Activated T-helper 17 cell treated with anti-CD3 and anti-CD28 coated beads, Interleukin-2, amount 50 U/mL, for 72 hours (primary cell): ENCODE data around the gene TSHR. TPM values are rescaled to one million over a fixed set of nuclear protein-coding genes. Genes with fewer than 3 reads are reported as not detected.
"Not testable (repeated sequence)": the region's sequence is repeated elsewhere in the genome, so short reads cannot be mapped to it uniquely, and the experiment has no call there.

Experiments used
- ATAC-seq: fragments of 150-1000 bp; cut with Tn5 transposase; replicated peaks from 2 replicates; pipeline ENCODE4 v1.10.0; 2021; ENCODE audit warnings: mild to moderate bottlenecking, moderate library complexity
- H3K27ac Mint-ChIP-seq: one replicate; pipeline ENCODE4 v1.8.0; 2022; ENCODE audit warnings: mixed read lengths
- H3K27me3 Mint-ChIP-seq: one replicate; pipeline ENCODE4 v1.8.0; 2022; ENCODE audit warnings: mixed read lengths
- H3K36me3 Mint-ChIP-seq: one replicate; pipeline ENCODE4 v1.8.0; 2022; ENCODE audit warnings: low read depth, mild to moderate bottlenecking, mixed read lengths
- H3K4me1 Mint-ChIP-seq: one replicate; pipeline ENCODE4 v1.8.0; 2022; ENCODE audit warnings: mixed read lengths
- H3K4me3 Mint-ChIP-seq: one replicate; pipeline ENCODE4 v1.8.0; 2022; ENCODE audit warnings: mild to moderate bottlenecking, mixed read lengths
- H3K9me3 Mint-ChIP-seq: one replicate; pipeline ENCODE4 v1.8.0; 2022; ENCODE audit warnings: mixed read lengths
- total RNA-seq, 2 donors: library from RNA; stranded (reverse); gene quantifications; one replicate each; pipeline ENCODE4 v1.2.3, GENCODE V29; 2022

The TSHR gene
- total RNA-seq, 2 donors from 2014 or later: 0.50 TPM; not detected in 1

GRCh38 chr14:80996049-80996901, 40.9 kb downstream of the TSHR start:
- H3K27ac Mint-ChIP-seq: no peak overlapping the region
- no peak overlapping the region for H3K4me3 Mint-ChIP-seq
- H3K27me3 Mint-ChIP-seq: peaks cover 36% of the 10 kb centered on the region
- ATAC-seq: peak; percentile 94
- no peaks in the 10 kb centered on the region for H3K4me1 Mint-ChIP-seq
- no peaks in the 10 kb centered on the region for H3K9me3 Mint-ChIP-seq
- no peaks in the 10 kb centered on the region for H3K36me3 Mint-ChIP-seq

- peaks cover 30% of the 10 kb centered on the region for H3K27me3 Mint-ChIP-seq
- no peaks in the 10 kb centered on the region for H3K4me1 Mint-ChIP-seq
- no peak for ATAC-seq
- no peak overlapping the region for H3K4me3 Mint-ChIP-seq
- H3K9me3 Mint-ChIP-seq: no peaks in the 10 kb centered on the region
- H3K36me3 Mint-ChIP-seq: no peaks in the 10 kb centered on the region
- no peak overlapping the region for H3K27ac Mint-ChIP-seq
Measured at GRCh38 chr14:81001447-81001846, 46.0 kb downstream of the TSHR start.

- no peak overlapping the region for H3K4me3 Mint-ChIP-seq
- H3K9me3 Mint-ChIP-seq: no peaks in the 10 kb centered on the region
- H3K27ac Mint-ChIP-seq: no peak overlapping the region
- H3K36me3 Mint-ChIP-seq: no peaks in the 10 kb centered on the region
- no peaks in the 10 kb centered on the region for H3K4me1 Mint-ChIP-seq
- no peak for ATAC-seq
- peaks cover 17% of the 10 kb centered on the region for H3K27me3 Mint-ChIP-seq
Measured at GRCh38 chr14:81004575-81004974, 49.2 kb downstream of the TSHR start.

GRCh38 chr14:81005540-81006228, 50.3 kb downstream of the TSHR start:
- no peaks in the 10 kb centered on the region for H3K9me3 Mint-ChIP-seq
- H3K27me3 Mint-ChIP-seq: peaks cover 13% of the 10 kb centered on the region
- H3K36me3 Mint-ChIP-seq: no peaks in the 10 kb centered on the region
- no peak overlapping the region for H3K4me3 Mint-ChIP-seq
- ATAC-seq: peak; percentile 64
- no peaks in the 10 kb centered on the region for H3K4me1 Mint-ChIP-seq
- H3K27ac Mint-ChIP-seq: no peak overlapping the region

GRCh38 chr14:81006266-81006665, 50.8 kb downstream of the TSHR start:
- Mint-ChIP-seq H3K4me3 (no peak overlapping the region), H3K27ac (no peak overlapping the region), H3K4me1 (no peaks in the 10 kb centered on the region), H3K27me3 (peaks cover 11% of the 10 kb centered on the region), H3K9me3 (no peaks in the 10 kb centered on the region), H3K36me3 (no peaks in the 10 kb centered on the region)
- no peak for ATAC-seq

- no peaks in the 10 kb centered on the region for H3K4me1 Mint-ChIP-seq
- no peak overlapping the region for H3K27ac Mint-ChIP-seq
- no peak for ATAC-seq
- peaks cover 9% of the 10 kb centered on the region for H3K27me3 Mint-ChIP-seq
- H3K4me3 Mint-ChIP-seq: no peak overlapping the region
- no peaks in the 10 kb centered on the region for H3K9me3 Mint-ChIP-seq
- no peaks in the 10 kb centered on the region for H3K36me3 Mint-ChIP-seq
Measured at GRCh38 chr14:81007131-81007530, 51.7 kb downstream of the TSHR start.

- Mint-ChIP-seq H3K27ac (no peak overlapping the region), H3K36me3 (no peaks in the 10 kb centered on the region), H3K27me3 (peaks cover 5% of the 10 kb centered on the region), H3K4me1 (no peaks in the 10 kb centered on the region), H3K4me3 (no peak overlapping the region), H3K9me3 (peaks cover 5% of the 10 kb centered on the region)
- ATAC-seq: no peak
Measured at GRCh38 chr14:81009346-81009745, 53.9 kb downstream of the TSHR start.

GRCh38 chr14:81018251-81018650, 62.8 kb downstream of the TSHR start:
- H3K27ac Mint-ChIP-seq: no peak overlapping the region
- H3K27me3 Mint-ChIP-seq: peaks cover 20% of the 10 kb centered on the region

GRCh38 chr14:81018684-81019083, 63.3 kb downstream of the TSHR start:
- H3K4me1 Mint-ChIP-seq: no peaks in the 10 kb centered on the region
- H3K9me3 Mint-ChIP-seq: peaks cover 1% of the 10 kb centered on the region
- peaks cover 20% of the 10 kb centered on the region for H3K27me3 Mint-ChIP-seq
- no peak for ATAC-seq
- no peaks in the 10 kb centered on the region for H3K36me3 Mint-ChIP-seq
- H3K4me3 Mint-ChIP-seq: no peak overlapping the region
- no peak overlapping the region for H3K27ac Mint-ChIP-seq

More at GRCh38 chr14:81018251-81018650, 62.8 kb downstream of the TSHR start:
- no peak for ATAC-seq
- H3K4me1 Mint-ChIP-seq: no peaks in the 10 kb centered on the region
- peaks cover 5% of the 10 kb centered on the region for H3K9me3 Mint-ChIP-seq
- H3K4me3 Mint-ChIP-seq: no peak overlapping the region
- no peaks in the 10 kb centered on the region for H3K36me3 Mint-ChIP-seq

- not testable (repeated sequence) for H3K4me1 Mint-ChIP-seq, H3K4me3 Mint-ChIP-seq, H3K9me3 Mint-ChIP-seq, H3K27ac Mint-ChIP-seq, ATAC-seq, H3K36me3 Mint-ChIP-seq
- H3K27me3 Mint-ChIP-seq: peaks cover 20% of the 10 kb centered on the region
Measured at GRCh38 chr14:81019113-81019512, 63.7 kb downstream of the TSHR start.

- H3K4me1 Mint-ChIP-seq: no peaks in the 10 kb centered on the region
- no peaks in the 10 kb centered on the region for H3K9me3 Mint-ChIP-seq
- H3K4me3 Mint-ChIP-seq: no peak overlapping the region
- no peak for ATAC-seq
- H3K36me3 Mint-ChIP-seq: no peaks in the 10 kb centered on the region
- peaks cover 12% of the 10 kb centered on the region for H3K27me3 Mint-ChIP-seq
- no peak overlapping the region for H3K27ac Mint-ChIP-seq
Measured at GRCh38 chr14:81023095-81023710, 67.8 kb downstream of the TSHR start.

GRCh38 chr14:81028461-81028860, 73.0 kb downstream of the TSHR start:
- H3K9me3 Mint-ChIP-seq: no peaks in the 10 kb centered on the region
- H3K27ac Mint-ChIP-seq: no peak overlapping the region
- no peaks in the 10 kb centered on the region for H3K36me3 Mint-ChIP-seq
- no peaks in the 10 kb centered on the region for H3K4me1 Mint-ChIP-seq
- peaks cover 13% of the 10 kb centered on the region for H3K27me3 Mint-ChIP-seq
- no peak overlapping the region for H3K4me3 Mint-ChIP-seq
- ATAC-seq: no peak

GRCh38 chr14:81031488-81031887, 76.1 kb downstream of the TSHR start:
- no peak overlapping the region for H3K4me3 Mint-ChIP-seq
- H3K4me1 Mint-ChIP-seq: no peaks in the 10 kb centered on the region
- no peaks in the 10 kb centered on the region for H3K9me3 Mint-ChIP-seq
- H3K36me3 Mint-ChIP-seq: no peaks in the 10 kb centered on the region
- no peak for ATAC-seq
- H3K27ac Mint-ChIP-seq: no peak overlapping the region
- peaks cover 8% of the 10 kb centered on the region for H3K27me3 Mint-ChIP-seq

GRCh38 chr14:81033698-81034240, 78.3 kb downstream of the TSHR start:
- Mint-ChIP-seq H3K4me3 (no peak overlapping the region), H3K27ac (no peak overlapping the region), H3K9me3 (no peaks in the 10 kb centered on the region), H3K4me1 (no peaks in the 10 kb centered on the region), H3K27me3 (peaks cover 8% of the 10 kb centered on the region), H3K36me3 (no peaks in the 10 kb centered on the region)
- no peak for ATAC-seq
